Esophagus muscularis mucosa (tissue), 4 donors: ENCODE data around the gene ZNF124. TPM values are rescaled to one million over a fixed set of nuclear protein-coding genes. Genes with fewer than 3 reads are reported as not detected.

Experiments used
- DNase-seq: peaks from one replicate; pipeline ENCODE4 v3.0.0-alpha.2; 2017; ENCODE audit errors: extremely low spot score
- H3K27ac ChIP-seq, 4 donors: fragments of 200-600 bp; sonication (generic); replicated peaks in 1 of 4; 1 replicate in 3 of 4; 2 replicates in 1 of 4; pipeline ENCODE4 v1.5.1; 2016 to 2019; ENCODE audit warnings: mild to moderate bottlenecking in 1 of 4
- H3K27me3 ChIP-seq, 4 donors: fragments of 200-600 bp; sonication (generic); one replicate each; pipeline versions ENCODE4 v1.5.1 to v1.6.0; 2016 to 2019
- H3K36me3 ChIP-seq, 4 donors: fragments of 200-600 bp; sonication (generic); one replicate each; pipeline ENCODE4 v1.5.1; 2016 to 2019
- H3K4me1 ChIP-seq, 4 donors: fragments of 200-600 bp; sonication (generic); one replicate each; pipeline ENCODE4 v1.5.1; 2016 to 2019
- H3K4me3 ChIP-seq, 4 donors: fragments of 200-600 bp; sonication (generic); 1 replicate in 2 of 4; 2 replicates in 2 of 4; pipeline ENCODE4 v1.5.1; 2016 to 2019; ENCODE audit warnings: mild to moderate bottlenecking in 4 of 4, moderate library complexity in 1 of 4
- H3K9me3 ChIP-seq, 4 donors: fragments of 200-600 bp; sonication (generic); 1 replicate in 3 of 4; 2 replicates in 1 of 4; pipeline ENCODE4 v1.5.1; 2016 to 2019
- CTCF ChIP-seq, 3 experiments: fragments of 200-600 bp in 2 of 3; fragments of 450-650 bp in 1 of 3; sonication (generic) in 2 of 3; IDR thresholded peaks; one replicate each; pipeline ENCODE4 v1.5.1; 2017 to 2019; ENCODE audit warnings: antibody characterized with exemption in 3 of 3, mild to moderate bottlenecking in 2 of 3, moderate library complexity in 1 of 3
- EP300 ChIP-seq: sonication (generic); formaldehyde crosslinking; IDR thresholded peaks from one replicate; pipeline ENCODE4 v1.6.1; 2017; ENCODE audit warnings: antibody characterized with exemption
- POLR2A ChIP-seq: fragments of 450-650 bp; IDR thresholded peaks from one replicate; pipeline ENCODE4 v1.6.1; 2017; ENCODE audit warnings: antibody characterized with exemption, moderate library complexity, mild to moderate bottlenecking, low read depth
- POLR2AphosphoS5 ChIP-seq, 2 donors: sonication (generic); formaldehyde crosslinking; IDR thresholded peaks; one replicate each; pipeline ENCODE4 v1.6.1; 2017; ENCODE audit warnings: antibody characterized with exemption in 2 of 2
- WGBS: methylation state at CpG from one replicate; pipeline ENCODE4 v1.1.5; 2018; 5-methylcytosine and 5-hydroxymethylcytosine counted together
- intact Hi-C: fragments of 100-400 bp; cut with DNase I; formaldehyde crosslinking; loops from one replicate; pipeline ENCODE4 v1.15.1; 2023
- total RNA-seq, 4 donors: library from RNA; depleted of rRNA; stranded (reverse); fragments of >200 nt; gene quantifications; one replicate each; pipeline versions ENCODE4 v1.1.0 to v1.2.1, GENCODE V29; 2016

ZNF124 gene
- total RNA-seq, 4 donors from 2014 or later, result 21.6 to 62.7 (median 43.3) TPM

- Histone ChIP-seq H3K4me3 (no peak overlapping the region), H3K9me3 (peaks cover 13 to 64% (median 34%) of the 10 kb centered on the region in 4 donors), H3K36me3 (peaks cover 17 to 70% (median 34%) of the 10 kb centered on the region in 4 donors), H3K27ac (no peak overlapping the region), H3K27me3 (no peaks in the 10 kb centered on the region), H3K4me1 (no peaks in the 10 kb centered on the region)
- DNase-seq, result no peak
- TF ChIP-seq CTCF (IDR thresholded peaks at IDR 0.05) (no peak), EP300 (no peak), POLR2AphosphoS5 (IDR thresholded peaks at IDR 0.05) (no peak), POLR2A (no peak)
- 70% methylated on average over 2 of the region's 2 CpGs for WGBS
- intact Hi-C loops, result loop anchor here (10.0 kb wide), 1 partner anchor 65 kb away; no protein-coding TSS in a partner anchor
These were observed 18.4 kb upstream of the ZNF124 start for GRCh38 chr1:247189981-247190798.

- Histone ChIP-seq H3K9me3 (peaks cover 6 to 44% (median 27%) of the 10 kb centered on the region in 4 donors), H3K27ac (no peak overlapping the region), H3K4me3 (no peak overlapping the region), H3K4me1 (no peaks in the 10 kb centered on the region), H3K27me3 (no peaks in the 10 kb centered on the region), H3K36me3 (peaks cover 10 to 27% (median 12%) of the 10 kb centered on the region in 4 donors)
- no peak for TF ChIP-seq POLR2A
- no peak for TF ChIP-seq CTCF (IDR thresholded peaks at IDR 0.05)
- TF ChIP-seq EP300, result no peak
- no peak for TF ChIP-seq POLR2AphosphoS5 (IDR thresholded peaks at IDR 0.05)
- DNase-seq, result no peak
- 67% methylated on average over 4 of the region's 4 CpGs for WGBS
- intact Hi-C loops, result no loop called here
These were observed 13.8 kb upstream of the ZNF124 start for GRCh38 chr1:247185667-247186066.

GRCh38 chr1:247184254-247184653 is 12.4 kb upstream of the ZNF124 start:
- H3K4me3 ChIP-seq, result no peak overlapping the region
- no peak for TF ChIP-seq CTCF (IDR thresholded peaks at IDR 0.05)
- TF ChIP-seq EP300, result no peak
- no peak for TF ChIP-seq POLR2A
- TF ChIP-seq POLR2AphosphoS5 (IDR thresholded peaks at IDR 0.05), result no peak
- peaks cover 0 to 32% (median 15%) of the 10 kb centered on the region in 4 donors for H3K9me3 ChIP-seq

GRCh38 chr1:247182994-247183393 is 11.2 kb upstream of the ZNF124 start:
- Histone ChIP-seq H3K4me1 (no peaks in the 10 kb centered on the region), H3K27ac (no peak overlapping the region), H3K9me3 (peaks cover 0 to 25% (median 11%) of the 10 kb centered on the region in 4 donors), H3K36me3 (peaks cover 0 to 5% (median 0%) of the 10 kb centered on the region in 4 donors), H3K27me3 (no peaks in the 10 kb centered on the region), H3K4me3 (no peak overlapping the region)
- WGBS, result 87% methylated on average over 7 of the region's 7 CpGs
- intact Hi-C loops, result no loop called here
- DNase-seq, result no peak
- TF ChIP-seq POLR2A (no peak), EP300 (no peak), CTCF (IDR thresholded peaks at IDR 0.05) (no peak), POLR2AphosphoS5 (IDR thresholded peaks at IDR 0.05) (no peak)

More at GRCh38 chr1:247184254-247184653, 12.4 kb upstream of the ZNF124 start:
- Histone ChIP-seq H3K27ac (no peak overlapping the region), H3K4me1 (no peaks in the 10 kb centered on the region), H3K27me3 (no peaks in the 10 kb centered on the region), H3K36me3 (peaks cover 0 to 13% (median 1%) of the 10 kb centered on the region in 4 donors)
- WGBS, result 96% methylated on average over 3 of the region's 4 CpGs
- intact Hi-C loops, result no loop called here
- DNase-seq, result no peak
